NB4 (cell line): ENCODE data around the gene PDXK.

ENCODE experiments used
- DNase-seq: peaks from one replicate; pipeline ENCODE4 v3.0.0; 2010; ENCODE audit warnings: low read depth
- H3K4me3 ChIP-seq: one replicate; pipeline ENCODE4 v1.5.1; 2011; ENCODE audit warnings: mild to moderate bottlenecking, low read depth, low read length, moderate library complexity
- MYC ChIP-seq: IDR thresholded peaks from 2 replicates; pipeline ENCODE4 v1.6.1; 2011; ENCODE audit warnings: low read depth, low read length
- POLR2A ChIP-seq: IDR thresholded peaks from 2 replicates; pipeline ENCODE4 v1.6.1; 2011; ENCODE audit warnings: mild to moderate bottlenecking; ENCODE audit not compliant: insufficient read length; ENCODE audit errors: extremely low read depth
- TF ChIP-seq, protein P1 (sequence below): IDR thresholded peaks from one replicate; pipeline ENCODE4 v1.5.1; 2012; ENCODE audit warnings: low read depth, low read length
- TF ChIP-seq, protein P2 (sequence below): IDR thresholded peaks from 2 replicates; pipeline ENCODE4 v1.6.1; 2011; ENCODE audit warnings: low read depth, low read length

The PDXK gene

GRCh38 chr21:43800566-43800965, 81.6 kb downstream of the PDXK start:
- no peak for DNase-seq
- no peak overlapping the region for H3K4me3 ChIP-seq
- no peak for TF ChIP-seq POLR2A
- no peak for TF ChIP-seq MYC
- TF ChIP-seq, protein P1, sequence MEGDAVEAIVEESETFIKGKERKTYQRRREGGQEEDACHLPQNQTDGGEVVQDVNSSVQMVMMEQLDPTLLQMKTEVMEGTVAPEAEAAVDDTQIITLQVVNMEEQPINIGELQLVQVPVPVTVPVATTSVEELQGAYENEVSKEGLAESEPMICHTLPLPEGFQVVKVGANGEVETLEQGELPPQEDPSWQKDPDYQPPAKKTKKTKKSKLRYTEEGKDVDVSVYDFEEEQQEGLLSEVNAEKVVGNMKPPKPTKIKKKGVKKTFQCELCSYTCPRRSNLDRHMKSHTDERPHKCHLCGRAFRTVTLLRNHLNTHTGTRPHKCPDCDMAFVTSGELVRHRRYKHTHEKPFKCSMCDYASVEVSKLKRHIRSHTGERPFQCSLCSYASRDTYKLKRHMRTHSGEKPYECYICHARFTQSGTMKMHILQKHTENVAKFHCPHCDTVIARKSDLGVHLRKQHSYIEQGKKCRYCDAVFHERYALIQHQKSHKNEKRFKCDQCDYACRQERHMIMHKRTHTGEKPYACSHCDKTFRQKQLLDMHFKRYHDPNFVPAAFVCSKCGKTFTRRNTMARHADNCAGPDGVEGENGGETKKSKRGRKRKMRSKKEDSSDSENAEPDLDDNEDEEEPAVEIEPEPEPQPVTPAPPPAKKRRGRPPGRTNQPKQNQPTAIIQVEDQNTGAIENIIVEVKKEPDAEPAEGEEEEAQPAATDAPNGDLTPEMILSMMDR = no peak
- TF ChIP-seq, protein P2, sequence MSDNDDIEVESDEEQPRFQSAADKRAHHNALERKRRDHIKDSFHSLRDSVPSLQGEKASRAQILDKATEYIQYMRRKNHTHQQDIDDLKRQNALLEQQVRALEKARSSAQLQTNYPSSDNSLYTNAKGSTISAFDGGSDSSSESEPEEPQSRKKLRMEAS = no peak

- H3K4me3 ChIP-seq = no peak overlapping the region
Observed at GRCh38 chr21:43801006-43801783, 82.3 kb downstream of the PDXK start.

GRCh38 chr21:43802713-43803313, 83.9 kb downstream of the PDXK start:
- TF ChIP-seq, protein P1 = no peak
- TF ChIP-seq POLR2A = no peak
- TF ChIP-seq, protein P2 = no peak
- TF ChIP-seq MYC = no peak
- no peak for DNase-seq

More at GRCh38 chr21:43801006-43801783, 82.3 kb downstream of the PDXK start:
- DNase-seq = no peak
- TF ChIP-seq MYC (no peak), POLR2A (no peak)
- TF ChIP-seq, protein P2 = no peak

DNA sequence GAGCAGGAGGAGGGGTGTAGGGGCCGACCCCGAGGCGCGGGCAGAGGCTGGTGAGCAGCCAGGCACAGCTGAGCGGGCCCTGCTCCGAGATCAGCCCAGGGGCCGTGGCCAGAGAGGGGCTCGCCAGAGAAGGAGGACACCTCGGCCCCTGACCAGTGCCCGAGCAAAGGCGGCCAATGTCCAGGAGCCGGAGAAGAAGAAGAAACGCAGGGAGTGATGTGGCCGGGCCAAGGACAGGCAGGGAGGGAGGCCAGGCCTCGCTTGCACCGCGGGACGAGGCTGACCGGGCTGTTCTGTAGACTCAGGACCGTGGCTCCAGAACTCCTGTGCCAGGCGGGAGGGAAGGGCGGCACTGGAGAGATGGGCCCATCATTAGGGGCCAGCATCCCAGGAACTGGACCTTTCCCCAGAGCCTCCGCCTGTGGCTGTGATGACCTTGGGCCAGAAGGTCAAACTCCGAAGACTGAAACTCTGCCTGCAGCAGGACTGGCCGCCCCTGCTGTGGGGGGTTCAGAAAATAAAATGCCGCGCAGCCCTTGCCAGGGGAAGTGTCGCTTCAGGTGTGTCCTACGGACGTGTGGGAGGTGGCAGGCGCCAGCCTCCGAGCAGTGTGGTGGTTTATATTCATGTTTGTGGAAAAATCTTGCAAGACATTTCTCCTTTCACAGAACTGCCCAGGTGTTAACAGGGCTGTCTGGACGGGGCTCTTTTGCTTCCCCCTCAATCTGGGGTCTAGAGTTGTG, 84.8 kb downstream of the PDXK start:
- TF ChIP-seq, protein P1 = no peak
- no peak for TF ChIP-seq MYC
- no peak for TF ChIP-seq POLR2A
- TF ChIP-seq, protein P2 = no peak
- no peak for DNase-seq
- H3K4me3 ChIP-seq = no peak overlapping the region

More at GRCh38 chr21:43802713-43803313, 83.9 kb downstream of the PDXK start:
- no peak overlapping the region for H3K4me3 ChIP-seq

GRCh38 chr21:43805275-43805800, 86.4 kb downstream of the PDXK start:
- no peak overlapping the region for H3K4me3 ChIP-seq
- TF ChIP-seq, protein P2 = no peak
- TF ChIP-seq POLR2A (no peak), MYC (no peak)
- TF ChIP-seq, protein P1 = no peak
- peak; percentile 37 for DNase-seq
